HepG2 (cell line): Measurements from ENCODE around the gene CDK1. TPM values are rescaled to one million over a fixed set of nuclear protein-coding genes. Genes with fewer than 3 reads are reported as not detected.

ENCODE experiments used
- ATAC-seq: fragments of 200-7000 bp; cut with Tn5 transposase; 3 replicates; pipeline ENCODE4 v1.9.1; 2020; ENCODE audit warnings: mild to moderate bottlenecking, moderate library complexity
- BruUV-seq: library from RNA; stranded (reverse); fragments of 400-500 nt; replicated peaks from 2 replicates; lab custom pipeline; 2021; lab: Mats Ljungman, UMichigan
- CTCF ChIA-PET: fragments of 300-600 bp; formaldehyde crosslinking; extraction: SDS; loops from one replicate; lab custom pipeline; 2021; ENCODE audit warnings: low total read pairs, inconsistent platforms, low intra/inter-chr PET ratio; lab: Yijun Ruan, JAX
- POLR2A ChIA-PET: fragments of 350-600 bp; sonication (Branson Sonifier 250); formaldehyde crosslinking; loops from one replicate; lab custom pipeline; 2020; ENCODE audit warnings: antibody characterized with exemption, inconsistent platforms; lab: Yijun Ruan, JAX
- DNase-seq: peaks from one replicate; pipeline ENCODE4 v3.0.0-alpha.2; 2015; ENCODE audit warnings: low spot score
- FAIRE-seq: peaks from 3 replicates; lab custom pipeline; 2011; peaks lifted over from hg19 to GRCh38; lab: Jason Lieb, UNC
- H2AFZ ChIP-seq: one replicate; pipeline ENCODE4 v1.6.1; 2011; ENCODE audit warnings: low read length, inconsistent platforms
- H3K27ac ChIP-seq: fragments of 300-600 bp; 3 replicates; pipeline ENCODE4 v1.8.0; 2011; ENCODE audit warnings: mixed run types, mild to moderate bottlenecking, mixed read lengths, low read length, inconsistent platforms; ENCODE audit not compliant: insufficient read depth; ENCODE audit errors: extremely low read length
- H3K27me3 ChIP-seq, 2 experiments: fragments of 200-600 bp in 1 of 2; 2 replicates in 1 of 2; 3 replicates in 1 of 2; pipeline versions ENCODE4 v1.6.0 to v1.8.0; 2011; ENCODE audit warnings: low read length in 2 of 2, mild to moderate bottlenecking in 2 of 2, moderate library complexity in 2 of 2, inconsistent platforms in 1 of 2; ENCODE audit not compliant: insufficient read depth in 2 of 2, control insufficient read depth in 1 of 2
- H3K36me3 ChIP-seq, 2 experiments: fragments of 200-600 bp in 1 of 2; replicated peaks in 1 of 2; 2 replicates in 1 of 2; 3 replicates in 1 of 2; pipeline versions ENCODE4 v1.5.1 to v1.8.0; 2011; ENCODE audit warnings: low read length in 2 of 2, inconsistent platforms in 1 of 2; ENCODE audit not compliant: insufficient read depth in 2 of 2, control insufficient read depth in 1 of 2
- H3K4me1 ChIP-seq: 2 replicates; pipeline ENCODE4 v1.5.1; 2012; ENCODE audit warnings: low read length, inconsistent platforms; ENCODE audit not compliant: insufficient read depth
- H3K4me2 ChIP-seq: 2 replicates; pipeline ENCODE4 v1.6.0; 2011; ENCODE audit warnings: low read depth, low read length, inconsistent platforms
- H3K4me3 ChIP-seq, 3 experiments: fragments of 200-600 bp in 1 of 3; sonication (generic), shearing (Covaris generic) in 1 of 3; replicated peaks in 1 of 3; 2 replicates each; pipeline ENCODE4 v1.5.1; 2011 to 2016; ENCODE audit warnings: low read length in 3 of 3, inconsistent platforms in 2 of 3, low read depth in 2 of 3, mild to moderate bottlenecking in 2 of 3, control low read depth in 1 of 3, mixed read lengths in 1 of 3; ENCODE audit not compliant: insufficient read depth in 1 of 3
- H3K79me2 ChIP-seq: one replicate; pipeline ENCODE4 v1.6.1; 2011; ENCODE audit warnings: low read length, inconsistent platforms; ENCODE audit not compliant: insufficient read depth
- H3K9ac ChIP-seq: 2 replicates; pipeline ENCODE4 v1.6.0; 2011; ENCODE audit warnings: mild to moderate bottlenecking, low read depth, low read length, inconsistent platforms; ENCODE audit not compliant: insufficient read depth
- H3K9me3 ChIP-seq: 2 replicates; pipeline ENCODE4 v1.5.1; 2012; ENCODE audit warnings: mild to moderate bottlenecking, low read length
- H4K20me1 ChIP-seq: 2 replicates; pipeline ENCODE4 v1.6.0; 2011; ENCODE audit warnings: inconsistent platforms, mild to moderate bottlenecking, low read length, moderate library complexity; ENCODE audit not compliant: insufficient read depth
- ATM ChIP-seq: fragments of 450-650 bp; IDR thresholded peaks from 2 replicates; pipeline ENCODE4 v1.7.1; 2017; ENCODE audit warnings: mild to moderate bottlenecking, borderline replicate concordance
- E2F2 ChIP-seq: sonication (generic); formaldehyde crosslinking; IDR thresholded peaks from 2 replicates; pipeline ENCODE4 v1.4.0; 2020; ENCODE audit warnings: missing genetic modification reagents, borderline replicate concordance
- FOSL2 ChIP-seq: sonication (generic); formaldehyde crosslinking; IDR thresholded peaks from 2 replicates; pipeline ENCODE4 v1.4.0; 2020; ENCODE audit warnings: missing genetic modification reagents
- FOXP1 ChIP-seq, 2 experiments: fragments of 450-650 bp in 1 of 2; IDR thresholded peaks; 2 replicates each; pipeline ENCODE4 v1.6.1; 2017 to 2018; ENCODE audit warnings: antibody characterized with exemption in 1 of 2
- HMGA1 ChIP-seq: sonication (generic); formaldehyde crosslinking; conservative IDR thresholded peaks from 2 replicates; pipeline ENCODE4 v1.4.0; 2020; ENCODE audit warnings: missing genetic modification reagents
- MEF2D ChIP-seq: sonication (generic); formaldehyde crosslinking; IDR thresholded peaks from 2 replicates; pipeline ENCODE4 v1.5.1; 2020; ENCODE audit warnings: mild to moderate bottlenecking, missing genetic modification reagents
- TBX3 ChIP-seq: fragments of 450-650 bp; IDR thresholded peaks from 2 replicates; pipeline ENCODE4 v1.6.1; 2017; ENCODE audit warnings: antibody characterized with exemption, mild to moderate bottlenecking, inconsistent platforms, borderline replicate concordance
- TRAFD1 ChIP-seq: sonication (generic); formaldehyde crosslinking; IDR thresholded peaks from 2 replicates; pipeline ENCODE4 v1.5.1; 2020; ENCODE audit warnings: missing genetic modification reagents, mild to moderate bottlenecking, borderline replicate concordance
- ZNF562 ChIP-seq: sonication (generic); formaldehyde crosslinking; IDR thresholded peaks from 2 replicates; pipeline ENCODE4 v1.8.0; 2022; ENCODE audit warnings: missing genetic modification reagents, borderline replicate concordance
- ZNF713 ChIP-seq: sonication (generic); formaldehyde crosslinking; IDR thresholded peaks from 2 replicates; pipeline ENCODE4 v1.4.0; 2020; ENCODE audit warnings: mild to moderate bottlenecking, missing genetic modification reagents
- ZNF781 ChIP-seq: sonication (generic); formaldehyde crosslinking; IDR thresholded peaks from 2 replicates; pipeline ENCODE4 v1.5.1; 2020; ENCODE audit warnings: borderline replicate concordance, mild to moderate bottlenecking, missing genetic modification reagents; ENCODE audit errors: not compliant biosample characterization
- in situ Hi-C: cut with HindIII; loops from 2 replicates; pipeline ENCODE4 v1.10.0; 2017; ENCODE audit warnings: low pct_unique_long_range_greater_than_20kb; ENCODE audit not compliant: extremely low pct_ligation_motif_present
- intact Hi-C: fragments of 100-400 bp; cut with micrococcal nuclease; formaldehyde crosslinking; loops from one replicate; pipeline ENCODE4 v1.10.0; 2022; ENCODE audit not compliant: unreplicated experiment
- polyA plus RNA-seq, 8 experiments: library from polyadenylated mRNA; depleted of rRNA in 3 of 8; stranded (reverse) in 7 of 8; unstranded in 1 of 8; fragments of >200 nt; fragmentation: Illumina TruSeq in 4 of 8; extraction: Trizol in 4 of 8; gene quantifications; 2 replicates each; pipeline versions ENCODE4 v1.2.1 to v1.2.3, GENCODE V29; 2011 to 2016; ENCODE audit warnings: low read depth in 4 of 8, missing spikeins in 1 of 8, mixed read lengths in 1 of 8; ENCODE audit not compliant: insufficient read depth in 1 of 8
- total RNA-seq, 5 experiments: library from RNA; depleted of rRNA; stranded (reverse); fragments of >200 nt; fragmentation: Illumina TruSeq; extraction: Trizol; gene quantifications; 2 replicates each; pipeline ENCODE4 v1.2.3, GENCODE V29; 2016; ENCODE audit warnings: low read depth in 1 of 5
- TF ChIP-seq, protein P1 (sequence below): IDR thresholded peaks from 2 replicates; pipeline ENCODE4 v1.6.1; 2016; ENCODE audit warnings: low read depth, borderline replicate concordance

Gene CDK1
- total and polyA plus RNA-seq, 2 of the 13 experiments (the other 11 are each of a cell fraction or from before 2014, with no cell fraction given), result 42.6 to 132 TPM

DNA sequence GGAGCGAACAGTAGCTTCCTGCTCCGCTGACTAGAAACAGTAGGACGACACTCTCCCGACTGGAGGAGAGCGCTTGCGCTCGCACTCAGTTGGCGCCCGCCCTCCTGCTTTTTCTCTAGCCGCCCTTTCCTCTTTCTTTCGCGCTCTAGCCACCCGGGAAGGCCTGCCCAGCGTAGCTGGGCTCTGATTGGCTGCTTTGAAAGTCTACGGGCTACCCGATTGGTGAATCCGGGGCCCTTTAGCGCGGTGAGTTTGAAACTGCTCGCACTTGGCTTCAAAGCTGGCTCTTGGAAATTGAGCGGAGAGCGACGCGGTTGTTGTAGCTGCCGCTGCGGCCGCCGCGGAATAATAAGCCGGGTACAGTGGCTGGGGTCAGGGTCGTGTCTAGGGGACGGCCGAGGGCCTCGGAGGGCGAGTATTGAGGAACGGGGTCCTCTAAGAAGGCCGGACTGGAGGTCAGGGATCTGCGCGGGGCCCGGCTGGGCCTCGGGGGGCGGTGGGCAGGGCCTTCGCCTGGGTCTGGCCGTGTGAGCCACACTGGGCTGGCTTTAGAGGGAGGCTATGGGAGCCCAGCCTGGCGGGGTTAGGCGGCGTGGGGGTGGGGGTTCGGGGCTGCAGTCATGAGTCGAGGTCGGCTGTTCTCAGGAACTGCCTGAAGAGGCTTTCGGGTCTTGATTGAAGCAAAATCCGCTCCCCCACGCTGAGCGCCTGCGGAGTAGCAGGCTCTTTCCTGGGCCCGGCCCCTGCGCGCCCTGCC is at the start of gene CDK1 (continued):
- TF ChIP-seq ATM, result no peak
- no peak for TF ChIP-seq ZNF713 (CRISPR knock-in tag)

DNA sequence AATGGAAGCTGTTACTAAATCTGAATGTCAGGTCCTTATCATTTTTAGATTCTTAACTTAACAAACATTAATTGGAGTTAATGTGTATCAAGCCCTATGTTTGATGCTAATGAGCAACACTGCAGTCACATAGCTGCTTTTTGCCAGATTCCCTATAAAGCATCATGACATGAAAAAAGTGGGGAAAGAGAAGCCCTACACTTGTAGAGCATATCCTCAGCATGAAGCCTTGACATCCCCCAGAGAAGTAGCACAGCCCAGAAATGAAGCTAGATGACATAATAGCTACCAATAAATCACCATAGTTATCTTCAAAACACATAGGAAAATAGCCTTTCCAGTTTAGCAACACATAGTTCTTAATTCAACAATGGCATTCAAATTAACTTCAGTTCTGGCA is 49.2 kb upstream of the CDK1 start:
- Histone ChIP-seq H3K4me1 (peaks cover 8% of the 10 kb centered on the region), H3K79me2 (no peaks in the 10 kb centered on the region), H3K9ac (no peak overlapping the region), H4K20me1 (no peaks in the 10 kb centered on the region), H3K27me3 (peaks cover 4 to 34% of the 10 kb centered on the region in 2 experiments), H3K4me3 (no peak overlapping the region), H3K27ac (no peak overlapping the region), H3K36me3 (no peaks in the 10 kb centered on the region), H3K9me3 (no peaks in the 10 kb centered on the region), H3K4me2 (no peak overlapping the region), H2AFZ (no peak overlapping the region)
- no peak for ATAC-seq
- intact Hi-C loops, result no loop called here
- no peak for TF ChIP-seq TRAFD1 (CRISPR knock-in tag)
- no peak for TF ChIP-seq ZNF781 (CRISPR knock-in tag)
- TF ChIP-seq, protein P1, sequence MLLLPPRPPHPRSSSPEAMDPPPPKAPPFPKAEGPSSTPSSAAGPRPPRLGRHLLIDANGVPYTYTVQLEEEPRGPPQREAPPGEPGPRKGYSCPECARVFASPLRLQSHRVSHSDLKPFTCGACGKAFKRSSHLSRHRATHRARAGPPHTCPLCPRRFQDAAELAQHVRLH (CRISPR knock-in tag), result no peak
- no peak for TF ChIP-seq MEF2D
- no peak for TF ChIP-seq ZNF562 (CRISPR knock-in tag)
- TF ChIP-seq HMGA1 (CRISPR knock-in tag), result no peak
- no peak for TF ChIP-seq FOSL2 (CRISPR knock-in tag)
- TF ChIP-seq E2F2, result no peak
- TF ChIP-seq TBX3, result no peak
- TF ChIP-seq FOXP1 (IDR thresholded peaks at IDR 0.05), result no peak
- TF ChIP-seq FOXP1 (CRISPR knock-in tag; IDR thresholded peaks at IDR 0.05), result no peak
- no TSS peak for BruUV-seq
- ChIA-PET POLR2A (no interaction called here), CTCF (no interaction called here)
- DNase-seq, result no peak
- no peak for FAIRE-seq
- in situ Hi-C loops, result no loop called here
